Measurements from ENCODE around the gene FRMD5. TPM values are rescaled to one million over a fixed set of nuclear protein-coding genes. Genes with fewer than 3 reads are reported as not detected.

Gene FRMD5
- total and polyA plus RNA-seq, 2 donors (not counting 1 experiment from before 2014, with no cell fraction given): not detected

DNA sequence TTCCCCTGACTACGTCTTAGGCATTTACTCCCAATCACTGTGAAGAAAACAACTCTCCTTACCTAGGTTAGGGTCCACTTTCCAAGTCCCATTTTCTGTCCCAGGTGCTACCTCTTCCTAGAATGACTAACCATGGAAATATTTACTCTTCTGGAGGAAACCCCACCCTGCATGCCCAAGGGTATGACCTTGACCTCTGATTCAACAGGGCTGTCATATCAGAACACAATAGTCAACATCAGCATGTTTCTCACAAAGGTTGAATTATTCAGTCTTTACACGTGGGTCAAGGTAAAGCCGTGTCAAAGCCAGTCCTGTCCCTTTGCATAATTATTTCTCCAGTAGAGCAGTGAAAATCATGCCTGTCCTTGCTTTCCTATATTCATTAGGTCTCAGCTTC, 4.3 kb upstream of the FRMD5 start:
- Mint-ChIP-seq H3K27me3 (peaks cover 70% of the 10 kb centered on the region), H3K9me3 (ENCODE audit: insufficient read depth) (no peaks in the 10 kb centered on the region), H3K4me3 (no peak overlapping the region), H3K27ac (no peak overlapping the region), H3K4me1 (peaks cover 10% of the 10 kb centered on the region)
- Histone ChIP-seq H3K79me2 (ENCODE audit: control insufficient read depth, insufficient read depth, low read length) (no peaks in the 10 kb centered on the region), H3K9me3 (ENCODE audit: control extremely low read depth in 1 of 3, control insufficient read depth in 2 of 3, insufficient read depth in 1 of 3, low read length in 2 of 3) (peaks cover 0 to 8% (median 0%) of the 10 kb centered on the region in 3 donors), H3K4me3 (ENCODE audit: control extremely low read depth in 1 of 5, extremely low read depth in 1 of 5, insufficient read depth in 1 of 5, low read depth in 2 of 5, low read length in 4 of 5) (no peak overlapping the region), H3K27me3 (replicated peaks in 1 of 4; ENCODE audit: control extremely low read depth in 1 of 4, control insufficient read depth in 3 of 4, insufficient read depth in 4 of 4, low read length in 3 of 4) (peaks cover 0 to 39% (median 25%) of the 10 kb centered on the region in 4 experiments), H2AFZ (ENCODE audit: insufficient read depth, low read depth, low read length, poor library complexity, severe bottlenecking) (no peak overlapping the region), H3K4me1 (ENCODE audit: control insufficient read depth in 2 of 2, insufficient read depth in 2 of 2, low read length in 2 of 2) (peaks cover 12 to 13% of the 10 kb centered on the region in 2 donors), H3K36me3 (replicated peaks in 1 of 2; ENCODE audit: control extremely low read depth in 1 of 2, control insufficient read depth in 1 of 2, extremely low read depth in 1 of 2, insufficient read depth in 2 of 2, low read length in 1 of 2) (no peaks in the 10 kb centered on the region), H3K27ac (ENCODE audit: low read length in 2 of 2) (no peak overlapping the region), H4K20me1 (ENCODE audit: control insufficient read depth, insufficient read depth, low read length, poor library complexity, severe bottlenecking) (no peaks in the 10 kb centered on the region), H3K4me2 (replicated peaks; ENCODE audit: low read depth, low read length, poor library complexity, severe bottlenecking) (no peak overlapping the region), H3K9ac (ENCODE audit: low read length) (no peak overlapping the region)
- ChIA-PET CTCF (no interaction called here), POLR2A (interaction anchor here (0.7 kb wide), 1 partner anchor 111 kb away, joined by 3 read pairs; no protein-coding TSS in a partner anchor)
- ATAC-seq (ENCODE audit: low read depth) (no peak), DNase-seq (no peak)
- 79% methylated on average over 3 of the region's 3 CpGs for WGBS (ENCODE audit: insufficient coverage)
- TF ChIP-seq EZH2 (IDR thresholded peaks at IDR 0.05; ENCODE audit: borderline replicate concordance, insufficient read depth, low read depth, low read length, poor library complexity, severe bottlenecking): no peak
- intact Hi-C loops (cut with micrococcal nuclease): no loop called here

DNA sequence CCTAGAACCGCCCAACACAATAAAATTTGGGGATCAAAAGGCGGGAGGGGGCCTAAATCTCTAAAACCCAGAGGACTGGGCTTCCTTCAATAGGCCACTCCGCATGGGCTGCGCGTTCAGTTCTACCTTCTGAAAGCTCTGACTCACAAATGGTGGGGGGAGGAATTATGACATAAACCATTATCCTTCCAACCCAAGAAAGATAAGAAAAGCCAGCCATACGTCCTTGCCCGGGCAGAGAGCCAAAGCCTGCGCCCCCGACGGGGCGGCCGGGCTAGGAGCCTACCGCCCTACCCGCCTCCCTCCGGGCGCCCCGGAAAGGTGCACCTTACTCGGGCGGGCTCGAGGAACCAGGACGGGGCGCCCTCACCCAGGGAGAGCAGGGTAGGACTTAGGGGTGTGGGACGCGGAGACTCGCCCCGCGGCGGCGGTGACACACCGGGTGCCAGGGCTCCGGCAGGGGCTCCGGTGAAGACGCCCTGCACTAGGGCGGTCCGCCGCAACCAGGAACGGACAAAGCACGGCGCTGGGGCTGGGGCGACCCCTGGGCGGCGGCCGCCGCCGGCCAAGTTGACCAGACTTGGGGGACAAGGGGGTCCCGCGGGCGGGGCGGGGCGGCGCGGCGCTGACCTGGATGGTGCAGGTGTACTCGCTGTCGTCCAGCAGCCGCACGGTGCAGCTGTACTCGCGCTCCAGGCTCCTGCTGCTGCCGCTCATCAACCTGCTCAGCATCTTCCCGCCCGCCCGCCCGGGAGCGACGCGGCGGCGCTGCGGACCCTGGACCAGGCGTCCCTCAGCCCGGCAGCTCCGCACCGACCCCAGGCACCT, 534 bp downstream of the FRMD5 start:
- Histone ChIP-seq H3K4me1 (ENCODE audit: control insufficient read depth in 2 of 2, insufficient read depth in 2 of 2, low read length in 2 of 2) (peaks cover 18 to 23% of the 10 kb centered on the region in 2 donors), H4K20me1 (ENCODE audit: control insufficient read depth, insufficient read depth, low read length, poor library complexity, severe bottlenecking) (no peaks in the 10 kb centered on the region), H3K36me3 (replicated peaks in 1 of 2; ENCODE audit: control extremely low read depth in 1 of 2, control insufficient read depth in 1 of 2, extremely low read depth in 1 of 2, insufficient read depth in 2 of 2, low read length in 1 of 2) (no peaks in the 10 kb centered on the region), H3K4me2 (replicated peaks; ENCODE audit: low read depth, low read length, poor library complexity, severe bottlenecking) (peak overlapping the region; percentile 98), H3K27ac (ENCODE audit: low read length in 2 of 2) (no peak overlapping the region), H2AFZ (ENCODE audit: insufficient read depth, low read depth, low read length, poor library complexity, severe bottlenecking) (peak overlapping the region; percentile 85), H3K79me2 (ENCODE audit: control insufficient read depth, insufficient read depth, low read length) (no peaks in the 10 kb centered on the region), H3K9ac (ENCODE audit: low read length) (peak overlapping the region; percentile 78), H3K4me3 (ENCODE audit: control extremely low read depth in 1 of 5, extremely low read depth in 1 of 5, insufficient read depth in 1 of 5, low read depth in 2 of 5, low read length in 4 of 5) (peak overlapping the region in 4 of 5 experiments; percentile 38 to 73 (median 58)), H3K27me3 (replicated peaks in 1 of 4; ENCODE audit: control extremely low read depth in 1 of 4, control insufficient read depth in 3 of 4, insufficient read depth in 4 of 4, low read length in 3 of 4) (peaks cover 0 to 57% (median 45%) of the 10 kb centered on the region in 4 experiments), H3K9me3 (ENCODE audit: control extremely low read depth in 1 of 3, control insufficient read depth in 2 of 3, insufficient read depth in 1 of 3, low read length in 2 of 3) (peaks cover 0 to 13% (median 1%) of the 10 kb centered on the region in 3 donors)
- CTCF ChIA-PET: no interaction called here
- peak; percentile 62 for DNase-seq
- H3K27ac Mint-ChIP-seq: no peak overlapping the region
- peak overlapping the region; percentile 90 for H3K4me3 Mint-ChIP-seq
- peaks cover 21% of the 10 kb centered on the region for H3K4me1 Mint-ChIP-seq
- TF ChIP-seq, protein P1, sequence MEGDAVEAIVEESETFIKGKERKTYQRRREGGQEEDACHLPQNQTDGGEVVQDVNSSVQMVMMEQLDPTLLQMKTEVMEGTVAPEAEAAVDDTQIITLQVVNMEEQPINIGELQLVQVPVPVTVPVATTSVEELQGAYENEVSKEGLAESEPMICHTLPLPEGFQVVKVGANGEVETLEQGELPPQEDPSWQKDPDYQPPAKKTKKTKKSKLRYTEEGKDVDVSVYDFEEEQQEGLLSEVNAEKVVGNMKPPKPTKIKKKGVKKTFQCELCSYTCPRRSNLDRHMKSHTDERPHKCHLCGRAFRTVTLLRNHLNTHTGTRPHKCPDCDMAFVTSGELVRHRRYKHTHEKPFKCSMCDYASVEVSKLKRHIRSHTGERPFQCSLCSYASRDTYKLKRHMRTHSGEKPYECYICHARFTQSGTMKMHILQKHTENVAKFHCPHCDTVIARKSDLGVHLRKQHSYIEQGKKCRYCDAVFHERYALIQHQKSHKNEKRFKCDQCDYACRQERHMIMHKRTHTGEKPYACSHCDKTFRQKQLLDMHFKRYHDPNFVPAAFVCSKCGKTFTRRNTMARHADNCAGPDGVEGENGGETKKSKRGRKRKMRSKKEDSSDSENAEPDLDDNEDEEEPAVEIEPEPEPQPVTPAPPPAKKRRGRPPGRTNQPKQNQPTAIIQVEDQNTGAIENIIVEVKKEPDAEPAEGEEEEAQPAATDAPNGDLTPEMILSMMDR (IDR thresholded peaks at IDR 0.05): no peak
- TF ChIP-seq EZH2 (IDR thresholded peaks at IDR 0.05; ENCODE audit: borderline replicate concordance, insufficient read depth, low read depth, low read length, poor library complexity, severe bottlenecking): peak; percentile 47
- H3K27me3 Mint-ChIP-seq: peaks cover 65% of the 10 kb centered on the region
- intact Hi-C loops (cut with micrococcal nuclease): loop anchor here (1.0 kb wide), 2 partner anchors 94 to 233 kb away; partner anchors contain the start of genes CTDSPL2 and GOLM2
- no peaks in the 10 kb centered on the region for H3K9me3 Mint-ChIP-seq (ENCODE audit: insufficient read depth)
- peak; percentile 10 for ATAC-seq (ENCODE audit: low read depth)
- 4% methylated on average over 66 of the region's 74 CpGs for WGBS (ENCODE audit: insufficient coverage)
- POLR2A ChIA-PET: no interaction called here
